OCI-LY3 (cell line): Measurements from ENCODE around the gene KLHL3.

ENCODE experiments used
- EZH2phosphoT487 ChIP-seq: fragments of 200-600 bp; shearing (Covaris generic); IDR thresholded peaks from 2 replicates; pipeline ENCODE4 v1.6.1; 2018; ENCODE audit warnings: antibody characterized with exemption, mixed run types, low read depth
- TF ChIP-seq, protein P1 (sequence below): fragments of 200-600, 300-600 bp; sonication (generic); IDR thresholded peaks from 2 replicates; pipeline ENCODE4 v1.5.1; 2014; ENCODE audit warnings: antibody characterized with exemption, low read length, low read depth

GRCh38 chr5:137630216-137630971 is 105.5 kb downstream of the KLHL3 start:
- TF ChIP-seq, protein P1, sequence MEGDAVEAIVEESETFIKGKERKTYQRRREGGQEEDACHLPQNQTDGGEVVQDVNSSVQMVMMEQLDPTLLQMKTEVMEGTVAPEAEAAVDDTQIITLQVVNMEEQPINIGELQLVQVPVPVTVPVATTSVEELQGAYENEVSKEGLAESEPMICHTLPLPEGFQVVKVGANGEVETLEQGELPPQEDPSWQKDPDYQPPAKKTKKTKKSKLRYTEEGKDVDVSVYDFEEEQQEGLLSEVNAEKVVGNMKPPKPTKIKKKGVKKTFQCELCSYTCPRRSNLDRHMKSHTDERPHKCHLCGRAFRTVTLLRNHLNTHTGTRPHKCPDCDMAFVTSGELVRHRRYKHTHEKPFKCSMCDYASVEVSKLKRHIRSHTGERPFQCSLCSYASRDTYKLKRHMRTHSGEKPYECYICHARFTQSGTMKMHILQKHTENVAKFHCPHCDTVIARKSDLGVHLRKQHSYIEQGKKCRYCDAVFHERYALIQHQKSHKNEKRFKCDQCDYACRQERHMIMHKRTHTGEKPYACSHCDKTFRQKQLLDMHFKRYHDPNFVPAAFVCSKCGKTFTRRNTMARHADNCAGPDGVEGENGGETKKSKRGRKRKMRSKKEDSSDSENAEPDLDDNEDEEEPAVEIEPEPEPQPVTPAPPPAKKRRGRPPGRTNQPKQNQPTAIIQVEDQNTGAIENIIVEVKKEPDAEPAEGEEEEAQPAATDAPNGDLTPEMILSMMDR: no peak
- no peak for TF ChIP-seq EZH2phosphoT487
